Chondrocyte (in vitro differentiated cells): ENCODE measurements around the gene ITGB3. TPM values are rescaled to one million over a fixed set of nuclear protein-coding genes. Genes with fewer than 3 reads are reported as not detected.

ENCODE experiments used
- DNase-seq: peaks from one replicate; pipeline ENCODE4 v3.0.0; 2021; ENCODE audit warnings: mixed read lengths, low spot score
- H3K27ac Mint-ChIP-seq: one replicate; pipeline ENCODE4 v1.8.0; 2021; ENCODE audit warnings: mild to moderate bottlenecking, moderate library complexity, mixed read lengths; ENCODE audit not compliant: unreplicated experiment
- H3K27me3 Mint-ChIP-seq: 2 replicates; pipeline ENCODE4 v1.8.0; 2021; ENCODE audit warnings: low read depth, mixed read lengths
- H3K36me3 Mint-ChIP-seq: 2 replicates; pipeline ENCODE4 v1.8.0; 2021; ENCODE audit warnings: low read depth, mixed read lengths
- H3K4me1 Mint-ChIP-seq: 2 replicates; pipeline ENCODE4 v1.8.0; 2021; ENCODE audit warnings: low read depth, mild to moderate bottlenecking, mixed read lengths
- H3K4me3 Mint-ChIP-seq: one replicate; pipeline ENCODE4 v1.8.0; 2021; ENCODE audit warnings: mild to moderate bottlenecking, moderate library complexity, mixed read lengths; ENCODE audit not compliant: unreplicated experiment
- H3K9me3 Mint-ChIP-seq: 2 replicates; pipeline ENCODE4 v1.8.0; 2021; ENCODE audit warnings: low read depth, mixed read lengths
- CTCF ChIP-seq: fragments of 200-600 bp; sonication (generic); IDR thresholded peaks from 2 replicates; pipeline ENCODE4 v1.5.0; 2021; ENCODE audit warnings: antibody characterized with exemption, mild to moderate bottlenecking, moderate library complexity
- long read RNA-seq: library from polyadenylated mRNA; stranded (forward); transcript quantifications from one replicate; pipeline ENCODE4 v2.0.0, GENCODE V29; 2021
- total RNA-seq: library from RNA; stranded (reverse); gene quantifications from 3 replicates; pipeline ENCODE4 v1.2.1, GENCODE V29; 2021

The ITGB3 gene
- total RNA-seq: 0.85 to 11.4 TPM (median 10.5 TPM) in 3 replicates
- long read RNA-seq, partial matches to known transcripts: 3 of 6 reads
- long read RNA-seq, other reads (novel, unspliced or antisense): 0 of 6 reads

DNA sequence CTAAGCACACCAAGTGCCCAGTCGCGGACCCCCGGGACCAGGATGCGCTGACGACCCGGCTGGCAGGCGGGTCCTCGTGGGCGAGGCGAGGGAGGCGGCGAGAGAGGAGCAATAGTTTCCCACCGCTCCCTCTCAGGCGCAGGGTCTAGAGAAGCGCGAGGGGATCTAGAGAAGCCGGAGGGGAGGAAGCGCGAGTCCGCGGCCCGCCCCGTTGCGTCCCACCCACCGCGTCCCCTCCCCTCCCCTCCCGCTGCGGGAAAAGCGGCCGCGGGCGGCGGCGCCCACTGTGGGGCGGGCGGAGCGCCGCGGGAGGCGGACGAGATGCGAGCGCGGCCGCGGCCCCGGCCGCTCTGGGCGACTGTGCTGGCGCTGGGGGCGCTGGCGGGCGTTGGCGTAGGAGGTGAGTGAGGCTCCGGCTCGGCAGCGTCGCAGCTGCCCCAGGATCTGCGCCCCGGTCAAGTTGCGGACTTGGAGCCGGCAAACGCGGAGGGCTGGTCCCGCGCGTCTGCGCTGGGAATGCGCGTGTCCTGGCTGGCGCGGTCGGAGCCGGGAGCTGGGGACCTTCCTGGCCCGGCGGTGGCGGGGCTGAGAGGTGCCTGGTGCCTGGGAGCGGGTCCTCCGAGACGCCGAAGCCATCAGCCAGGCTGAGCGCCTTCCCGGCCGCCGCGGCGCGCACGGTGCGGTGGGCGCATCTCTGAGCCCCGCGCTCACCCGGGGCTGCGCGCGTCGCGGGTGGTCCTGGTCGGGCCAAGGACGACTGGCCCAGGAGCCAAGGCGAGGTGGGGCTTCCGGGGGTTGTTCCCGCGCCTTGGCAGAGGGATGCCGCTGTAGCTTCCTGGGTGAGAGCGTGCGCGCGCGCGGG, at the start of gene ITGB3:
TSS of gene ITGB3 (plus strand) at position 287 of the 862 bp plus-strand sequence. CDS start at position 322, 35 bp downstream.
- H3K4me3 Mint-ChIP-seq: peak within 1 kb of the TSS; percentile 79
- H3K9me3 Mint-ChIP-seq: no peaks in the 10 kb centered on the region
- H3K36me3 Mint-ChIP-seq: no peaks in the 10 kb centered on the region
- DNase-seq: no peak
- peaks cover 27% of the 10 kb centered on the region for H3K4me1 Mint-ChIP-seq
- H3K27me3 Mint-ChIP-seq: no peaks in the 10 kb centered on the region
- peak; percentile 74 for TF ChIP-seq CTCF
- no peak within 1 kb of the TSS for H3K27ac Mint-ChIP-seq

DNA sequence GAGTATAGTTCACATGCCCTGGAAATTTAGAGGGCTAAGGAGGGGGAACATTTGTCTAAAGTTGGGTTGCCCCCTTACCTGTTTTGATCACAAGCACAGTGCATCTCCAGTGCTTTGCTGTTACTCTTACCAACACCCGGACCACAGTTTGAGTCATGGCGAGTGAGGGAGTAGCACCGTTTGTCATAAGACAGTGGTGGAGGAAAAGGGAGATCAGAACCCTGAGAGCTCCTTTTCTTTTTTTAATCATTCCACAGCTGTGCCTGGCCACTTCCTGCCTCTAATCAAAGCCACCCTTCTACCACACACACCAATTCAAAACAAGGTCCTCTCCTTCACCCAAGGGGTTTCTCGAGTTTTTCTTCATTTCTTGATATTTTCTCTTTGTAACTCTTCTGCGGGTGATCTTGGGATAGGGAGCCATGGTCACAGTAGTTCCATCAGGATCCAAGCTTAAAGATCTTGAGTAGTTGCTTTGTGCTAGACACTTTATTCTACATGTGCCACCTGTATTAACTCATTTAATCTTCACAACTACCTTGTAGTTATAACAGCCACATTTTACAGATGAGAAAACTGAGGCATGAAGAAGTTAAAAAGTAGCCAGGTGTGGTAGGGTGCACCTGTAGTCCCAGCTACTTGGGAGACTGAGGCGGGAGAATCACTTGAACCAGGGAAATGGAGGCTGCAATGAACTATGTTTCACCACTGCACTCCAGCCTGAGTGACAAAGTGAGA, 49.5 kb upstream of the ITGB3 start:
- peak overlapping the region; percentile 91 for H3K27ac Mint-ChIP-seq
- H3K4me1 Mint-ChIP-seq: peaks cover 45% of the 10 kb centered on the region
- no peak for DNase-seq
- H3K27me3 Mint-ChIP-seq: no peaks in the 10 kb centered on the region
- H3K4me3 Mint-ChIP-seq: no peak overlapping the region
- H3K36me3 Mint-ChIP-seq: no peaks in the 10 kb centered on the region
- H3K9me3 Mint-ChIP-seq: no peaks in the 10 kb centered on the region
- TF ChIP-seq CTCF: no peak

DNA sequence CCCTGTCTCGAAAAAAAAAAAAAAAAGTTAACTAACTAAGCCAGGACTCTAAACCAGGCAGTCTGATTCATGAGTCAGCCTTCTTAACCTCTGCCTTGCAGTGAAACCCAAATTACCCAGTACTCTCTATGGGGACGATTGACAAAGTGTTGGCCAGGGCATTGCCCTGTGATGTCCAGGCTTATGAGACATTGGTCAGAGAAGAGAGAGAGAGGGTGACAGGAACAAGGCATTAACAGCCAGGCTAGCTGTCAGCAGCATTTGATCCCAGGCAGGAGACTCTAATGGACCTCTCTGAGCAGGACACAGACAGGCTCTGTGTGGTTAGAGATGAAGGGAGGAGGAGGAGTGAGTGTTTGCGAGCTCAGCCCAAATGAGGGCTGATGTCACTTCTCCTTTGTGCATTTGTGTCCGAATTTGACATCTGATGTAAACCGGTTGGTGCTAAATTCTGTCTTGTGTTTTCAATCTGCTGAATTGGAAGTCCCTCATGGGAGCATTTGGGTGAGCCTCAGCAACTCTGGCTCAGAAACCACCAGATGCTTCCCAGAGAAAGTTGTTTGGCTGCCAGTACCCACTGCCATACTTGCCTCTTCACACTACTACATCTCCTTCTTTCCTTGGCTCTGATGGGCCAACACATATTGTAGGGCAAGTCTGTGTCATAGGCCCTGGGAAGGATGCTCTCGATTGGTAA, 48.8 kb upstream of the ITGB3 start:
- H3K4me3 Mint-ChIP-seq: peak overlapping the region; percentile 37
- no peak for TF ChIP-seq CTCF
- peaks cover 51% of the 10 kb centered on the region for H3K4me1 Mint-ChIP-seq
- no peaks in the 10 kb centered on the region for H3K36me3 Mint-ChIP-seq
- H3K27me3 Mint-ChIP-seq: no peaks in the 10 kb centered on the region
- no peak for DNase-seq
- H3K27ac Mint-ChIP-seq: peak overlapping the region; percentile 91
- no peaks in the 10 kb centered on the region for H3K9me3 Mint-ChIP-seq

DNA sequence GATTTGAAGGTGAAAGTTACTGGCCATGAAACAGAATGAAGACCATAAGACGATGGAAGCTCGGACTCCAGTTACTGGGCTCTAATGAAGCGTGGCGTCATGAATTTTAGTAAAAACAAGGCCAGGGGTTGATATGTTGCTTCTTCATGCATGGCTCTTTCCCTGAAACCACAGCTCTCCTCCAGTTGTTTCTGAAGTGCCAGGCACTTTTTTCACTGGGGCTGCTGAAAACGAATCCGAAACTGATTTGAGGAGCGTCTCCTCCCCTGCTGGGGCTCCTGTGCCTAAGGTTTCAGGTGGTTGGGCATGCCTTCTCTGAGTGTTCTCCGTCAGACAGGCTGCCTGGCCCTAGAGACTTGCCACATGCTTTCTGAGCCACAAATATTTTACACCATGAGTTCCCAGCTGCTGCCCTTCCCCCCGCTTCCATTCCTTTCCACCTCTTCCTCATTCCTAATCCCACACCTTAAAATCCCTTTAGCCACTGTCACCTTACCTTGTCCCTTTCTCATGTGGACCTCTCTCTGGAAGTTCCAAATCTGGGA, 48.1 kb upstream of the ITGB3 start:
- no peaks in the 10 kb centered on the region for H3K36me3 Mint-ChIP-seq
- DNase-seq: no peak
- no peaks in the 10 kb centered on the region for H3K9me3 Mint-ChIP-seq
- peaks cover 58% of the 10 kb centered on the region for H3K4me1 Mint-ChIP-seq
- no peaks in the 10 kb centered on the region for H3K27me3 Mint-ChIP-seq
- TF ChIP-seq CTCF: no peak
- H3K27ac Mint-ChIP-seq: peak overlapping the region; percentile 91
- peak overlapping the region; percentile 37 for H3K4me3 Mint-ChIP-seq
